Stimulated activated naive CD8-positive, alpha-beta T cell treated with anti-CD3 and anti-CD28 coated beads, Interleukin-15, Interleukin-2, amounts not matched to agents 100 ng/mL and 50 ng/mL, for 24 hours (primary cell): ENCODE results near the gene NHEJ1.

Experiments used
- H3K27ac Mint-ChIP-seq: one replicate; pipeline ENCODE4 v1.8.0; 2021; ENCODE audit warnings: mild to moderate bottlenecking, mixed read lengths
- H3K27me3 Mint-ChIP-seq: one replicate; pipeline ENCODE4 v1.8.0; 2021; ENCODE audit warnings: mixed read lengths
- H3K36me3 Mint-ChIP-seq: one replicate; pipeline ENCODE4 v1.8.0; 2021; ENCODE audit warnings: low read depth, mixed read lengths
- H3K4me1 Mint-ChIP-seq: one replicate; pipeline ENCODE4 v1.8.0; 2021; ENCODE audit warnings: low read depth, mixed read lengths
- H3K4me3 Mint-ChIP-seq: one replicate; pipeline ENCODE4 v1.8.0; 2021; ENCODE audit warnings: mild to moderate bottlenecking, mixed read lengths
- H3K9me3 Mint-ChIP-seq: one replicate; pipeline ENCODE4 v1.8.0; 2021; ENCODE audit warnings: mixed read lengths

NHEJ1 gene

GRCh38 chr2:219057709-219058540 is 102.7 kb downstream of the NHEJ1 start:
- peaks cover 56% of the 10 kb centered on the region for H3K27me3 Mint-ChIP-seq
- no peak overlapping the region for H3K27ac Mint-ChIP-seq
- H3K36me3 Mint-ChIP-seq: no peaks in the 10 kb centered on the region
- H3K4me1 Mint-ChIP-seq: peaks cover 23% of the 10 kb centered on the region
- peak overlapping the region; percentile 45 for H3K4me3 Mint-ChIP-seq
- H3K9me3 Mint-ChIP-seq: no peaks in the 10 kb centered on the region

- H3K9me3 Mint-ChIP-seq: no peaks in the 10 kb centered on the region
- no peaks in the 10 kb centered on the region for H3K36me3 Mint-ChIP-seq
- H3K4me1 Mint-ChIP-seq: peaks cover 23% of the 10 kb centered on the region
These were observed 103.5 kb downstream of the NHEJ1 start for GRCh38 chr2:219056896-219057708.

GRCh38 chr2:219056176-219056895 is 104.3 kb downstream of the NHEJ1 start:
- H3K27me3 Mint-ChIP-seq: peaks cover 50% of the 10 kb centered on the region
- no peak overlapping the region for H3K27ac Mint-ChIP-seq
- peaks cover 21% of the 10 kb centered on the region for H3K4me1 Mint-ChIP-seq
- H3K9me3 Mint-ChIP-seq: no peaks in the 10 kb centered on the region
- no peaks in the 10 kb centered on the region for H3K36me3 Mint-ChIP-seq
- no peak overlapping the region for H3K4me3 Mint-ChIP-seq

More at GRCh38 chr2:219056896-219057708, 103.5 kb downstream of the NHEJ1 start:
- Mint-ChIP-seq H3K27me3 (peaks cover 54% of the 10 kb centered on the region), H3K4me3 (no peak overlapping the region), H3K27ac (no peak overlapping the region)

- Mint-ChIP-seq H3K36me3 (no peaks in the 10 kb centered on the region), H3K4me3 (no peak overlapping the region), H3K27ac (no peak overlapping the region), H3K27me3 (peaks cover 51% of the 10 kb centered on the region), H3K9me3 (no peaks in the 10 kb centered on the region), H3K4me1 (peaks cover 19% of the 10 kb centered on the region)
These were observed 105.4 kb downstream of the NHEJ1 start for GRCh38 chr2:219054956-219055903.

GRCh38 chr2:219049282-219049681 is 111.3 kb downstream of the NHEJ1 start:
- Mint-ChIP-seq H3K9me3 (no peaks in the 10 kb centered on the region), H3K4me3 (no peak overlapping the region), H3K27ac (no peak overlapping the region), H3K4me1 (no peaks in the 10 kb centered on the region), H3K36me3 (no peaks in the 10 kb centered on the region), H3K27me3 (peaks cover 50% of the 10 kb centered on the region)

- peaks cover 62% of the 10 kb centered on the region for H3K27me3 Mint-ChIP-seq
- no peaks in the 10 kb centered on the region for H3K36me3 Mint-ChIP-seq
- H3K4me1 Mint-ChIP-seq: peaks cover 7% of the 10 kb centered on the region
- no peak overlapping the region for H3K27ac Mint-ChIP-seq
- no peak overlapping the region for H3K4me3 Mint-ChIP-seq
- no peaks in the 10 kb centered on the region for H3K9me3 Mint-ChIP-seq
These were observed 114.6 kb downstream of the NHEJ1 start for GRCh38 chr2:219045937-219046550.

GRCh38 chr2:219042750-219043149 is 117.9 kb downstream of the NHEJ1 start:
- Mint-ChIP-seq H3K36me3 (no peaks in the 10 kb centered on the region), H3K4me1 (peaks cover 9% of the 10 kb centered on the region), H3K9me3 (no peaks in the 10 kb centered on the region), H3K4me3 (no peak overlapping the region), H3K27me3 (peaks cover 69% of the 10 kb centered on the region), H3K27ac (no peak overlapping the region)

- H3K9me3 Mint-ChIP-seq: no peaks in the 10 kb centered on the region
- H3K27ac Mint-ChIP-seq: no peak overlapping the region
- H3K27me3 Mint-ChIP-seq: peaks cover 68% of the 10 kb centered on the region
- no peaks in the 10 kb centered on the region for H3K36me3 Mint-ChIP-seq
- H3K4me3 Mint-ChIP-seq: no peak overlapping the region
- peaks cover 9% of the 10 kb centered on the region for H3K4me1 Mint-ChIP-seq
These were observed 118.5 kb downstream of the NHEJ1 start for GRCh38 chr2:219042157-219042556.

- peaks cover 62% of the 10 kb centered on the region for H3K27me3 Mint-ChIP-seq
- H3K4me3 Mint-ChIP-seq: peak within 1 kb of the TSS; percentile 58
- no peaks in the 10 kb centered on the region for H3K9me3 Mint-ChIP-seq
- H3K36me3 Mint-ChIP-seq: no peaks in the 10 kb centered on the region
- no peak within 1 kb of the TSS for H3K27ac Mint-ChIP-seq
- peaks cover 9% of the 10 kb centered on the region for H3K4me1 Mint-ChIP-seq
These were observed 119.4 kb downstream of the NHEJ1 start, which contains the start of gene CFAP65 for GRCh38 chr2:219041252-219041651. CFAP65 (minus strand) TSS chr2:219041516; CDS start chr2:219039048, 2,468 bp downstream.

GRCh38 chr2:219038600-219038999 is 122.0 kb downstream of the NHEJ1 start:
- Mint-ChIP-seq H3K27me3 (peaks cover 69% of the 10 kb centered on the region), H3K4me1 (peaks cover 9% of the 10 kb centered on the region), H3K27ac (no peak overlapping the region), H3K4me3 (no peak overlapping the region), H3K36me3 (no peaks in the 10 kb centered on the region), H3K9me3 (no peaks in the 10 kb centered on the region)

GRCh38 chr2:219037783-219038499 is 122.7 kb downstream of the NHEJ1 start:
- Mint-ChIP-seq H3K27ac (no peak overlapping the region), H3K36me3 (no peaks in the 10 kb centered on the region), H3K27me3 (peaks cover 70% of the 10 kb centered on the region), H3K9me3 (no peaks in the 10 kb centered on the region), H3K4me1 (peaks cover 9% of the 10 kb centered on the region), H3K4me3 (no peak overlapping the region)

- no peak overlapping the region for H3K27ac Mint-ChIP-seq
- no peaks in the 10 kb centered on the region for H3K36me3 Mint-ChIP-seq
- H3K4me3 Mint-ChIP-seq: no peak overlapping the region
- peaks cover 66% of the 10 kb centered on the region for H3K27me3 Mint-ChIP-seq
- H3K9me3 Mint-ChIP-seq: no peaks in the 10 kb centered on the region
- peaks cover under 1% of the 10 kb centered on the region for H3K4me1 Mint-ChIP-seq
These were observed 124.7 kb downstream of the NHEJ1 start for GRCh38 chr2:219035942-219036341.

GRCh38 chr2:219034823-219035222 is 125.8 kb downstream of the NHEJ1 start:
- Mint-ChIP-seq H3K27me3 (peaks cover 59% of the 10 kb centered on the region), H3K27ac (no peak overlapping the region), H3K9me3 (no peaks in the 10 kb centered on the region), H3K36me3 (no peaks in the 10 kb centered on the region), H3K4me3 (no peak overlapping the region), H3K4me1 (no peaks in the 10 kb centered on the region)
